LNCAP (cell line): Measurements from ENCODE around the gene PNMA6A.

Experiments used
- CTCF ChIP-seq: fragments of 450-650 bp; IDR thresholded peaks from 2 replicates; pipeline ENCODE4 v1.5.1; 2017; ENCODE audit warnings: mild to moderate bottlenecking

The PNMA6A gene

GRCh38 chrX:153065389-153065788 lies 6.9 kb upstream of the PNMA6A start:
- no peak for TF ChIP-seq CTCF

- TF ChIP-seq CTCF: no peak
Measured at GRCh38 chrX:153074262-153074899, 2.1 kb downstream of the PNMA6A start.

- TF ChIP-seq CTCF: no peak
Measured at GRCh38 chrX:153074935-153075334, 2.7 kb downstream of the PNMA6A start.

GRCh38 chrX:153075366-153075765 lies 3.1 kb downstream of the PNMA6A start:
- no peak for TF ChIP-seq CTCF

- no peak for TF ChIP-seq CTCF
Measured at GRCh38 chrX:153102418-153102817, 30.2 kb downstream of the PNMA6A start.
